Ishikawa (cell line): ENCODE measurements around the gene CDK5.

ENCODE experiments used
- EP300 ChIP-seq: IDR thresholded peaks from 2 replicates; pipeline ENCODE4 v1.6.1; 2012; ENCODE audit warnings: borderline replicate concordance
- FOXM1 ChIP-seq: IDR thresholded peaks from 2 replicates; pipeline ENCODE4 v1.6.1; 2012; ENCODE audit warnings: low read depth, borderline replicate concordance
- TAF1 ChIP-seq: IDR thresholded peaks from 2 replicates; pipeline ENCODE4 v1.6.1; 2012; ENCODE audit warnings: low read depth, mild to moderate bottlenecking
- TEAD4 ChIP-seq: IDR thresholded peaks from 2 replicates; pipeline ENCODE4 v1.6.1; 2012
- YY1 ChIP-seq: IDR thresholded peaks from 2 replicates; pipeline ENCODE4 v1.6.1; 2012; ENCODE audit warnings: low read depth

GRCh38 chr7:151006590-151007300 is 51.0 kb downstream of the CDK5 start:
- TF ChIP-seq FOXM1 (no peak), YY1 (no peak), TAF1 (no peak), EP300 (no peak), TEAD4 (no peak)
